HEK293T (cell line): ENCODE data around the gene BST2.

ENCODE experiments used
- FOXM1 ChIP-seq: fragments of 450-650 bp; IDR thresholded peaks from 2 replicates; pipeline ENCODE4 v1.6.1; 2017; ENCODE audit warnings: mild to moderate bottlenecking, borderline replicate concordance
- SP1 ChIP-seq: fragments of 450-650 bp; IDR thresholded peaks from 2 replicates; pipeline ENCODE4 v1.6.1; 2017

- TF ChIP-seq SP1 (no peak), FOXM1 (no peak)
Measured at GRCh38 chr19:17358395-17358794, 47.0 kb downstream of the BST2 start.
